Lower leg skin (tissue), 4 donors: ENCODE results near the gene HCLS1. TPM values are rescaled to one million over a fixed set of nuclear protein-coding genes. Genes with fewer than 3 reads are reported as not detected.

ENCODE experiments used
- DNase-seq, 2 donors: peaks; one replicate each; pipeline ENCODE4 v3.0.0-alpha.2; 2019; ENCODE audit warnings: low spot score in 2 of 2
- H3K4me3 ChIP-seq: fragments of 200-600 bp; sonication (generic); 2 replicates; pipeline ENCODE4 v1.5.1; 2017; ENCODE audit warnings: mild to moderate bottlenecking, low read depth; ENCODE audit not compliant: poor library complexity, severe bottlenecking
- CTCF ChIP-seq, 3 donors: fragments of 450-650 bp; IDR thresholded peaks; one replicate each; pipeline ENCODE4 v1.5.1; 2016; ENCODE audit warnings: antibody characterized with exemption in 3 of 3, mild to moderate bottlenecking in 3 of 3, moderate library complexity in 2 of 3
- POLR2A ChIP-seq, 2 donors: fragments of 450-650 bp; IDR thresholded peaks; one replicate each; pipeline ENCODE4 v1.6.1; 2016 to 2017; ENCODE audit warnings: antibody characterized with exemption in 2 of 2, mild to moderate bottlenecking in 1 of 2, moderate library complexity in 1 of 2
- WGBS, 2 donors: methylation state at CpG; one replicate each; pipeline ENCODE4 v1.1.5; 2018; 5-methylcytosine and 5-hydroxymethylcytosine counted together
- intact Hi-C: fragments of 100-400 bp; cut with DNase I; formaldehyde crosslinking; loops from one replicate; pipeline ENCODE4 v1.15.0; 2023; ENCODE audit warnings: low total_unique reads
- total RNA-seq, 4 donors: library from RNA; depleted of rRNA; stranded (reverse); fragments of >200 nt; gene quantifications; one replicate each; pipeline ENCODE4 v1.1.0, GENCODE V29; 2016

The HCLS1 gene
- total RNA-seq, 4 donors from 2014 or later, result 8.8 to 21.9 (median 13.2) TPM

GRCh38 chr3:121662742-121663141 is 2.0 kb upstream of the HCLS1 start:
- TF ChIP-seq CTCF (IDR thresholded peaks at IDR 0.05) (no peak), POLR2A (IDR thresholded peaks at IDR 0.05) (no peak)
- H3K4me3 ChIP-seq, result no peak overlapping the region
- intact Hi-C loops, result no loop called here
- DNase-seq, result no peak

GRCh38 chr3:121661376-121661775 is 673 bp upstream of the HCLS1 start:
- H3K4me3 ChIP-seq, result no peak overlapping the region

GRCh38 chr3:121659586-121659985 is 1.1 kb downstream of the HCLS1 start:
- TF ChIP-seq POLR2A (IDR thresholded peaks at IDR 0.05), result no peak
- TF ChIP-seq CTCF (IDR thresholded peaks at IDR 0.05), result no peak
- 90 to 96% methylated on average over 3 of the region's 3 CpGs for whole genome bisulfite sequencing, 2 donors
- no peak overlapping the region for H3K4me3 ChIP-seq
- no peak for DNase-seq
- intact Hi-C loops, result no loop called here

More at GRCh38 chr3:121661376-121661775, 673 bp upstream of the HCLS1 start:
- 82 to 84% methylated on average over 6 of the region's 6 CpGs for WGBS, 2 donors
- TF ChIP-seq CTCF (IDR thresholded peaks at IDR 0.05) (no peak), POLR2A (IDR thresholded peaks at IDR 0.05) (no peak)
- DNase-seq, result no peak
- intact Hi-C loops, result no loop called here

GRCh38 chr3:121658716-121659435 is 1.8 kb downstream of the HCLS1 start:
- DNase-seq, result no peak
- TF ChIP-seq CTCF (IDR thresholded peaks at IDR 0.05), result no peak
- no peak for TF ChIP-seq POLR2A (IDR thresholded peaks at IDR 0.05)

GRCh38 chr3:121654493-121655385 is 6.0 kb downstream of the HCLS1 start:
- intact Hi-C loops, result no loop called here
- TF ChIP-seq CTCF (IDR thresholded peaks at IDR 0.05) (no peak), POLR2A (IDR thresholded peaks at IDR 0.05) (no peak)
- WGBS, 2 donors, result 83 to 84% methylated on average over 6 of the region's 6 CpGs
- no peak for DNase-seq
- H3K4me3 ChIP-seq, result no peak overlapping the region

More at GRCh38 chr3:121658716-121659435, 1.8 kb downstream of the HCLS1 start:
- WGBS, 2 donors, result 80 to 88% methylated on average over 6 of the region's 6 CpGs
- intact Hi-C loops, result no loop called here
- H3K4me3 ChIP-seq, result no peak overlapping the region
